LNCaP clone FGC (cell line): Measurements from ENCODE around the gene KIFC3.

ENCODE experiments used
- DNase-seq: peaks from one replicate; pipeline ENCODE4 v3.0.0-alpha.2; 2011; ENCODE audit warnings: low read depth
- H3K4me3 ChIP-seq: 2 replicates; pipeline ENCODE4 v1.5.1; 2011; ENCODE audit warnings: mild to moderate bottlenecking, low read depth, low read length, control low read depth
- TF ChIP-seq, protein P1 (sequence below): IDR thresholded peaks from 2 replicates; pipeline ENCODE4 v1.5.1; 2012; ENCODE audit warnings: mild to moderate bottlenecking; ENCODE audit not compliant: control insufficient read depth, insufficient read depth; ENCODE audit errors: extremely low read depth

The KIFC3 gene

GRCh38 chr16:57759131-57759530, 43.2 kb downstream of the KIFC3 start:
- TF ChIP-seq, protein P1, sequence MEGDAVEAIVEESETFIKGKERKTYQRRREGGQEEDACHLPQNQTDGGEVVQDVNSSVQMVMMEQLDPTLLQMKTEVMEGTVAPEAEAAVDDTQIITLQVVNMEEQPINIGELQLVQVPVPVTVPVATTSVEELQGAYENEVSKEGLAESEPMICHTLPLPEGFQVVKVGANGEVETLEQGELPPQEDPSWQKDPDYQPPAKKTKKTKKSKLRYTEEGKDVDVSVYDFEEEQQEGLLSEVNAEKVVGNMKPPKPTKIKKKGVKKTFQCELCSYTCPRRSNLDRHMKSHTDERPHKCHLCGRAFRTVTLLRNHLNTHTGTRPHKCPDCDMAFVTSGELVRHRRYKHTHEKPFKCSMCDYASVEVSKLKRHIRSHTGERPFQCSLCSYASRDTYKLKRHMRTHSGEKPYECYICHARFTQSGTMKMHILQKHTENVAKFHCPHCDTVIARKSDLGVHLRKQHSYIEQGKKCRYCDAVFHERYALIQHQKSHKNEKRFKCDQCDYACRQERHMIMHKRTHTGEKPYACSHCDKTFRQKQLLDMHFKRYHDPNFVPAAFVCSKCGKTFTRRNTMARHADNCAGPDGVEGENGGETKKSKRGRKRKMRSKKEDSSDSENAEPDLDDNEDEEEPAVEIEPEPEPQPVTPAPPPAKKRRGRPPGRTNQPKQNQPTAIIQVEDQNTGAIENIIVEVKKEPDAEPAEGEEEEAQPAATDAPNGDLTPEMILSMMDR = no peak
- no peak for DNase-seq
- no peak overlapping the region for H3K4me3 ChIP-seq

GRCh38 chr16:57758331-57759117, 43.8 kb downstream of the KIFC3 start:
- no peak for DNase-seq
- no peak overlapping the region for H3K4me3 ChIP-seq
- TF ChIP-seq, protein P1 = no peak

GRCh38 chr16:57757883-57758282, 44.4 kb downstream of the KIFC3 start:
- no peak for DNase-seq
- TF ChIP-seq, protein P1 = no peak
- no peak overlapping the region for H3K4me3 ChIP-seq

DNA sequence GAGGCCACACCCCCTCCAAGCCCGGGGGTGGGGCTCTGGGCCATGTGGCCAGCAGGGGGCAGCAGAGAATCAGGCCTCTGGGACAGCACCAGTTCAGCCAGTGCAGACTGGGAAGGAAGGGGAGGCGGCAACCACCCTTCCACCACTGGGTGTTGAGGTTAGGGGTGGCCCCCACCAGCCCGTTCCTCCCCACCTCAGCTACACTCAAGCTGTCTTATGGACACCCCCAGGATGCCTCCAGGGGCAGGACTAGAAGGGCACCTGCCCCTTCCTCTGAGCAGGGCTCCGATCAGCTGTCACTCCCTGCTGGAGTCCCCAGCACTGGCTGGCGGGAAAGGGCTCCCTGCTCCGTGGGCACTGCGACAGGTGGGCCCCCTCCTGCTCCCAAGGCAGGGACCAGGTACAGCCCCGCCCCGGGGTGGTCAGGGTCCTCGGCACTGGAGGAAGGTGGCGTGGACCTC, 44.9 kb downstream of the KIFC3 start:
- DNase-seq = no peak
- TF ChIP-seq, protein P1 = peak; percentile 87
- H3K4me3 ChIP-seq = no peak overlapping the region

DNA sequence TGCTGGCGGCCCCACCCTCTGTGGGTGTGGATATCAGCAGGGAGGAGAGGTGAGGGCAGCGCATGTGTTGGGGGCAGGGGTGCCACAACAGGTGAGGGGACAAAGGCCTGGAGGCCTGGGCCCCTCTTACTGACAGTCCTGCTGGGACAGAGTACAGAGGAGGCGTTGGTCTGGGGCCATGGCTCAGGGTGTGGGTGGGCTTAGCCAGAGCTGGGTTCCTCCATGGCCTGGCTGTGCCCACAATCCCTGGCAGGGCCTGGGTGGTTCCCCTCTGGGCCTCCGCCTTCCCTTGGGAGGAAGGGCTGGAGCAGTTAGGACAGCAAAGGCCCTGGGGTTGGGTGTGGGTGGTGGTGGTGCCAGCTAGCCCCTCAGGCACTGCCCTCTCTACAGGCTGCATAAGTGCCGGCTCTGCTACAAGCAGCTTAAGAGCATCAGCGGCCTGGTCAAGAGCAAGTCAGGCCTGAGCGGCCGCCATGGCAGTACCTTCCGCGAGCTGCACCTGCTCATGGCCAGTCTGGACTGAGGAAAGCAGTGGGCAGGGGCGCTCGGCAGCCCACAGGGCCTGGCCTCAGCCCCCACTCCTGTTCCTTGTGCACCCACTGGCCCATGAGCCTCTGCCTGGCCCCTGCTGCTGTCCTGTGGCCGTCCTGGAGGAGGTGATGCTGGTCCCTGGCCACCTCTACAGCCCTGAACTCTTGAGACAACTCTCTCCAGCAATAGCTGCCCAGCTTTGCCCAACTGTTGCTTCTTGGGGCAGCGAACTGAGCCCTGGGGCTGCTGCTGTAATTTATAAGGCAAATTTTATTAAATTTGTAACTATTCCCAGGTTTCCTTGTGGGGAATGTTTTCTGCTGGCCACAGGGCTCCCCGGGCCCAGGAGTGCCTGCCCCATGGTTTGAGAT, 45.6 kb downstream of the KIFC3 start:
- TF ChIP-seq, protein P1 = no peak
- no peak for DNase-seq
- no peak overlapping the region for H3K4me3 ChIP-seq

DNA sequence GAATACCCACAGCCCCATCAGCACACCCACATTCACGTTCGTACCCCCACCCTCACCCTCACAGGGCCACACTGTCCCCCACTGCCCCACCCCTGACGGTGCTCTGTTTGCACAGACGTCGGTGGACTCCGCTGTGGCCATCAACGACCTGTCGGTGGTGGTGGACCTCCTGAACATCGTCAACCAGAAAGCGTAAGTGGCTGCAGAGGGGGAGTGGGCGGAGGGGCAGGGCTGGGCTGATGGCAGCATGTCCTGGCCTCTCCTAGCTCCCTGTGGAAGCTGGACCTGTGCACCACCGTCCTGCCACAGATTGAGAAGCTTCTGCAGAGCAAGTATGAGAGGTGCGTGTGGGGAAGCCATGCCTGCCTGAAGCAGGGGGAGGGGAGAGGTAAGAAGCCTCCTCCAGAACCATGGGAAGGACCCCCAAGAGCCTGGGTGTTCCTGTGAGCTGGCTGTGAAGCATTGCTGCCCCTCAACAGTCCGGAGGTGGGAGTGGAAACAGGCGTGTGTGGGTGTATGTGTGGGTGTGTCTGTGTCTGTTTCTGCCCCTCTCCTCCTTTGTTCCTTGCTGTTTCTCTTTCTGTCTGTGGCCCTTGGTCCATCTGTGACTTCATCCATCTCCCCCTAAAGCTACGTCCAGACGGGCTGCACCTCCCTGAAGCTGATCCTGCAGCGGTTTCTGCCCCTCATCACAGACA, 46.4 kb downstream of the KIFC3 start:
- TF ChIP-seq, protein P1 = no peak
- H3K4me3 ChIP-seq = no peak overlapping the region
- DNase-seq = no peak
